Measurements from ENCODE around the gene TJP3.
"Not testable (repeated sequence)": the region's sequence is repeated elsewhere in the genome, so short reads cannot be mapped to it uniquely, and the experiment has no call there.

TJP3 gene

GRCh38 chr19:3708207-3708931 lies at the start of gene TJP3:
Gene TJP3, plus strand, starts transcription at chr19:3708384. Its CDS starts 20,049 bp downstream, at chr19:3728433.
- no peak for DNase-seq

- DNase-seq = no peak
Measured at GRCh38 chr19:3658870-3659745, 49.1 kb upstream of the TJP3 start.

GRCh38 chr19:3659746-3660112 lies 48.5 kb upstream of the TJP3 start:
- DNase-seq = no peak

GRCh38 chr19:3660493-3661219 lies 47.5 kb upstream of the TJP3 start:
- no peak for DNase-seq

GRCh38 chr19:3661284-3662238 lies 46.6 kb upstream of the TJP3 start:
- DNase-seq = no peak

- DNase-seq = no peak
Measured at GRCh38 chr19:3663838-3664237, 44.3 kb upstream of the TJP3 start.

- no peak for DNase-seq
Measured at GRCh38 chr19:3664879-3665642, 43.1 kb upstream of the TJP3 start.

GRCh38 chr19:3665681-3666544 lies 42.3 kb upstream of the TJP3 start:
- DNase-seq = peak; percentile 58

- DNase-seq = not testable (repeated sequence)
Measured at GRCh38 chr19:3666545-3666856, 41.7 kb upstream of the TJP3 start.

GRCh38 chr19:3667037-3667638 lies 41.0 kb upstream of the TJP3 start:
- DNase-seq = no peak

- no peak for DNase-seq
Measured at GRCh38 chr19:3667766-3668165, 40.4 kb upstream of the TJP3 start.

- no peak for DNase-seq
Measured at GRCh38 chr19:3668331-3669081, 39.7 kb upstream of the TJP3 start.

- no peak for DNase-seq
Measured at GRCh38 chr19:3669082-3669946, 38.9 kb upstream of the TJP3 start.

- peak; percentile 30 for DNase-seq
Measured at GRCh38 chr19:3669947-3670795, 38.0 kb upstream of the TJP3 start.

GRCh38 chr19:3670796-3671679 lies 37.1 kb upstream of the TJP3 start:
- DNase-seq = peak; percentile 64

Measured in hematopoietic multipotent progenitor cell treated with erythropoietin and hydrocortisone succinate and interleukin-3 and kit ligand, for 6 days (in vitro differentiated cells).